ENCODE results near the gene NDC80.

NDC80 gene

GRCh38 chr18:2573408-2573807 is 2.1 kb downstream of the NDC80 start:
- DNase-seq (ENCODE audit: low spot score in 2 of 2) (no peak), ATAC-seq (no peak)
- Mint-ChIP-seq H3K27ac (peak overlapping the region; percentile 100), H3K4me1 (peaks cover 48% of the 10 kb centered on the region), H3K36me3 (peaks cover 72% of the 10 kb centered on the region), H3K9me3 (no peaks in the 10 kb centered on the region), H3K4me3 (peak overlapping the region; percentile 99)

GRCh38 chr18:2587788-2588187 is 16.4 kb downstream of the NDC80 start:
- H3K27ac Mint-ChIP-seq = no peak overlapping the region
- peaks cover 18% of the 10 kb centered on the region for H3K4me1 Mint-ChIP-seq
- DNase-seq (ENCODE audit: low spot score in 2 of 2) (no peak), ATAC-seq (peak; percentile 58)
- H3K9me3 Mint-ChIP-seq = no peaks in the 10 kb centered on the region
- H3K4me3 Mint-ChIP-seq = no peak overlapping the region
- H3K36me3 Mint-ChIP-seq = peaks cover 66% of the 10 kb centered on the region

DNA sequence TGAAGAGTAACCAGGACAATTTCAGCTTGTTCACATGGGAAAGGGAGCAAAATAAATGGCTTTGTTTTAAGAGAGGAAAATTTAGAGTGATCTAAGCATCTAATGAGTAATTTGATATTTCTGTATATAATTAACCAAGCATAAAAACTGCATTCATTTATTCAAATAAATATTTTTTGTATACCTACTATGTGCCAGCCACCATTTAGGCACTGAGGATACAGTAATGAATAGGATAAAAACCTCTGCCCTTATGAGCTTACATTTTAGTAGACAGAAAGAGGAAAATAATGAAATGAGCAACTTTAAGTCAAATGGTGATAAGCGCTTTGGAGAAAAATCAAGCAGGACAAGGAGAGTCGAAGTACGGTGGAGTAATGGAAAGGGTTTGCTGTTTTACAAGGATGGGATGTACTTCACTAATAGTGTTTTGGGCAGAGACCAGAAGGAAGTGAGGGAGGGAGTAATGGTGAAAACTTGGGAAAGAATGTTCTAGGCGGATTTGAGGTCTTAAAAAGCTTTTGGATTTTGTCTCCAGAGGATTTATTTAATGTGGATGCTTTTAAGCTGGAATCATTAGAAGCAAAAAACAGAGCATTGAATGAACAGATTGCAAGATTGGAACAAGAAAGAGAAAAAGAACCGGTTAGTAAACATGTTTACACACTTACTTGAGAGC is 17.4 kb downstream of the NDC80 start:
- peak overlapping the region; percentile 0 for H3K4me3 Mint-ChIP-seq
- ATAC-seq = no peak
- no peak for DNase-seq (ENCODE audit: low spot score in 2 of 2)
- H3K4me1 Mint-ChIP-seq = peaks cover 18% of the 10 kb centered on the region
- H3K36me3 Mint-ChIP-seq = peaks cover 70% of the 10 kb centered on the region
- H3K9me3 Mint-ChIP-seq = no peaks in the 10 kb centered on the region
- peak overlapping the region; percentile 13 for H3K27ac Mint-ChIP-seq

DNA sequence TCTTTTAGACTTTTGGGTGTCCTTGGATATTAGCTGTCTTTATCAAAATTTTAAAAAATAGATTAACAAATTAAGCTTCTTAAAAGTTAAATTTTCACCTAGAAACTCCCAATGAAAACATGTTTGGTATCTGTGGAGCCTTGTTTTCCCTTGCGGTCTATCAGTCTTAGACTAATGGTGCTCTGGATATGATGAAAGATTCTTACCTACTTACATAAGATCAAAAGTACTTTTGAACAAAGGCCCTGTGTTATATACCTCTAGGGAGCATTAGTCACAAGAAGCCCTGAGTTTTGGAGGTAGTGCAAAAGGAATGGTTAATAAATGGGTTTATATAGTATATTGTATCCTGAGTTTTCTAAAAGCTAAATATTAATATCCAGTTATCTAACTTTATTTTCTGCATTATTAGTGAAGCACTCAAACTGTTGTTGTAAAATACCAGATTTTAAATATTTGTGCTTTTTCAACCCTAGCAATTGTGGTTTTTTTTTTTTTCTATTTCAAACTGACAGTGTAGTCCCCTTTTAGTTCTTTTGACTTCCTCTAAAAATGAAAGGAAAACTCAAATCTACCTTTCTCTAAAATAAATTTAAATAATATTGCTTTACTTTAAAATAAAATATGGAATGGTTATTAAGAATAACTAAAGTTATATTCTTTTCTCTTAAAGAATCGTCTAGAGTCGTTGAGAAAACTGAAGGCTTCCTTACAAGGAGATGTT is 18.1 kb downstream of the NDC80 start:
- H3K27ac Mint-ChIP-seq = peak overlapping the region; percentile 84
- no peaks in the 10 kb centered on the region for H3K9me3 Mint-ChIP-seq
- peaks cover 74% of the 10 kb centered on the region for H3K36me3 Mint-ChIP-seq
- ATAC-seq = peak; percentile 48
- DNase-seq (ENCODE audit: low spot score in 2 of 2) = no peak
- peak overlapping the region; percentile 44 for H3K4me3 Mint-ChIP-seq
- peaks cover 18% of the 10 kb centered on the region for H3K4me1 Mint-ChIP-seq

- H3K4me1 Mint-ChIP-seq = peaks cover 18% of the 10 kb centered on the region
- DNase-seq (ENCODE audit: low spot score in 2 of 2) (no peak), ATAC-seq (no peak)
- H3K4me3 Mint-ChIP-seq = peak overlapping the region; percentile 44
- H3K36me3 Mint-ChIP-seq = peaks cover 73% of the 10 kb centered on the region
- peak overlapping the region; percentile 84 for H3K27ac Mint-ChIP-seq
- H3K9me3 Mint-ChIP-seq = no peaks in the 10 kb centered on the region
These were observed 18.9 kb downstream of the NDC80 start for GRCh38 chr18:2590303-2590702.

DNA sequence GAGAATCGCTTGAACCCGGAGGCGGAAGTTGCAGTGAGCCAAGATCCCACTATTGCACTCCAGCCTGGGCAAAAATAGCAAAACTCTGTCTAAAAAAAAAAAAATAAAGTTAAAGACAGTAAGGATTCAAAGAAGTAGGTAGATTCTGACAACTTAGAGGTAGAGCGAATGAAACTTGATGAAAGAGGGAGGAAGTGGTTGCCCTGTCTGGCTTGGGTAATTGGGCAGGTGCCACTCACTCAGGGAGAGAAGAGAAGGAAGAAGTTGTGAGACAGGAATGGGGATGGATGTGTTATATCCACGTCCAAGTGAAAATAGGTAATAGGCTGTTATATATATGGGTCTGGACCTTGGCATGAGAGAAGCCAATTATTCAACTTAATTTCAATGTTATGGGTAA is 26.3 kb downstream of the NDC80 start:
- Mint-ChIP-seq H3K36me3 (peaks cover 85% of the 10 kb centered on the region), H3K4me1 (peaks cover 9% of the 10 kb centered on the region), H3K4me3 (no peak overlapping the region)

DNA sequence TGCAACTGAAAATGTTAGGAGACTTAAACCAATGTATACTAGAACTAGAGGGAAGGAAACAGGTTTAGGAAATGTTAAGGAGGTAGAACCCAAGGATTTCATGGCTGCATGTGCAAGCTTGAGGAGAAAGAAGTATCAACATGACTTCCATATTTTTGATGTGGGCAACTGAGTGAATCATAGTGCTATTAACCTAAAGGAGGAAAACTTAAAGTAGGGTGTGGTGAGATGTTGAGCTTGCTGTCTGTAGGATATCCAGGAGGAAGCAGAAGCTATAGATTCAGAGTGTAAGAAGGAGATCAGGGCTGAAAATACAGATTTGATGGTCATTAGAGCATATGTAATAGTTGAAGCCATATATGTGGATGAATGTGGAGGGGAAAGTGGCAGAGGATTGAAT is 31.5 kb downstream of the NDC80 start:
- Mint-ChIP-seq H3K4me3 (no peak overlapping the region), H3K9me3 (no peaks in the 10 kb centered on the region), H3K4me1 (peaks cover 27% of the 10 kb centered on the region), H3K27ac (no peak overlapping the region), H3K36me3 (peaks cover 68% of the 10 kb centered on the region)
- ATAC-seq (no peak), DNase-seq (ENCODE audit: low spot score in 2 of 2) (no peak)

More for the DNA sequence above, 26.3 kb downstream of the NDC80 start:
- Mint-ChIP-seq H3K9me3 (peaks cover 3% of the 10 kb centered on the region), H3K27ac (no peak overlapping the region)
- no peak for DNase-seq (ENCODE audit: low spot score in 2 of 2)
- no peak for ATAC-seq

GRCh38 chr18:2606335-2606734 is 35.0 kb downstream of the NDC80 start:
- Mint-ChIP-seq H3K4me1 (peaks cover 31% of the 10 kb centered on the region), H3K9me3 (no peaks in the 10 kb centered on the region), H3K4me3 (peak overlapping the region; percentile 46), H3K36me3 (peaks cover 65% of the 10 kb centered on the region), H3K27ac (peak overlapping the region; percentile 81)
- DNase-seq (ENCODE audit: low spot score in 2 of 2) = no peak
- no peak for ATAC-seq

DNA sequence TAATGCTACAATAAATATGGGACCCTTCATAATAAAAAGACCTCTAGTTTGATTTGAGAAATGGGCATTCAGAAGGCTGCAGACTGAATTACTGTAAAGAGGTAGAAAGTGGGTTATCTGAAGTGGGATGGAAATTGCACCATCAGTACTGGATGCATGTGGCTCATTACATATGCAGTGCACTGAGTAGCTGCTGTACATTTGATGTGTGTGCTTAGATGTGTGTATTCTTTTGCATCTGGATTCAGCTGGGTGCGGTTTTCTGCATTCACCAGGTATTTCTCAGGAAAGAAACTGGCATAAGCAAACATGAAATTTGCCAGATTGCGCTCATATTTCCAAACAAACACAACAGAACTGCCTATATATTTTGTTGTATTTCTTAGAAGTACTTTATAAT is 38.2 kb downstream of the NDC80 start:
- H3K36me3 Mint-ChIP-seq = peaks cover 74% of the 10 kb centered on the region
- no peak for DNase-seq (ENCODE audit: low spot score in 2 of 2)
- H3K4me1 Mint-ChIP-seq = peaks cover 19% of the 10 kb centered on the region
- no peak overlapping the region for H3K4me3 Mint-ChIP-seq
- H3K9me3 Mint-ChIP-seq = no peaks in the 10 kb centered on the region
- ATAC-seq = no peak
- H3K27ac Mint-ChIP-seq = no peak overlapping the region

- DNase-seq (ENCODE audit: low spot score in 2 of 2) = no peak
- peaks cover 79% of the 10 kb centered on the region for H3K36me3 Mint-ChIP-seq
- ATAC-seq = no peak
- H3K27ac Mint-ChIP-seq = no peak overlapping the region
- no peaks in the 10 kb centered on the region for H3K9me3 Mint-ChIP-seq
- no peak overlapping the region for H3K4me3 Mint-ChIP-seq
- H3K4me1 Mint-ChIP-seq = peaks cover 11% of the 10 kb centered on the region
These were observed 39.2 kb downstream of the NDC80 start for GRCh38 chr18:2610549-2610948.

DNA sequence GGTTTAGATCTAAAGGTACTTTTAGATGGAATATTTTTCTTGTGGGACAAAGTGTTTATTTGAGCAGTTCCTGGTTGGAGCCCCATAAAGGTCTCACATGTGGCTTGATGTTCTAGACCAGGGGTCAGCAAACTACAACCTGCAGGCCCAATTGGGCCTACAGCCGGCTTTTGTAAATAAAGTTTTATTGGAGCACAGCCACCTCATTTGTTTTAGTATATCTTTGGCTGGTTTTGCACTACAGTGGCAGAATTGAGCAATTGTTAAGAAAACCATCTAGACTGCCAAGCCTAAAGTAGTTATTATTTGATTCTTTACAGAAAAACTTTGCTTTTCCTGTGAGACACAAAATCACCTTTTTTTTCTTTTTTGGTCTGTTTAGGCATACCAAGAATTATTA is 41.6 kb downstream of the NDC80 start:
- Mint-ChIP-seq H3K4me1 (peaks cover 5% of the 10 kb centered on the region), H3K36me3 (peaks cover 66% of the 10 kb centered on the region), H3K4me3 (no peak overlapping the region), H3K9me3 (no peaks in the 10 kb centered on the region), H3K27ac (no peak overlapping the region)
- DNase-seq (ENCODE audit: low spot score in 2 of 2) = no peak
- ATAC-seq = no peak

DNA sequence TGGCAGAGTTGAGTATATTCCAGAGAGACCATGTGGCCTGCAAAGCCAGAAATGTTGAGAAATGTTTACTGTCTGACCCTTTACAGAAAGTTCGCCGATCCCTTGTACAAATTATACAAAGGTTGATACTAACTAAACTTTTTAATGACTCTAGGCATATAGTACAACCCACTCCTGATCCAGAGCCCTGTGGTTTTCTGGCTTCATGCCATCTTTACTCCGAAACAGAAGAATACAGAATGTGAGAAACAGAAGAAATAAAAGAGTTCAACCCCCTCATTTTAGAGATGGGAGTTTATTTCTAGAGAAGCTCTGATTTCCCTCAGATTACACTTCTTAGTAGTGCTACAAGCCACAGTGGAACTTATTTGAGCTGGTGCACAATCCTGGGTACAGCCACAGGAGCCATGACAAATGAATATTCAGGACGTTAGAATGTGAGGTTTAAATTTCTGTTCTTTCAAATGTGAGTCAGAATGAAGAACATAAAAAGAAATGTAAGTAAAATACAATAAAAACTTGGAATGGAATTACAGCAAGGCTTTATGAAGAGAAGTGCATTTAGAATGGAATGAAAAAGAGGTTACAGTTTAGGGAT is 46.1 kb downstream of the NDC80 start:
- Mint-ChIP-seq H3K36me3 (peaks cover 25% of the 10 kb centered on the region), H3K4me1 (no peaks in the 10 kb centered on the region), H3K4me3 (no peak overlapping the region), H3K9me3 (no peaks in the 10 kb centered on the region), H3K27ac (no peak overlapping the region)
- no peak for ATAC-seq
- DNase-seq (ENCODE audit: low spot score in 2 of 2) = no peak

DNA sequence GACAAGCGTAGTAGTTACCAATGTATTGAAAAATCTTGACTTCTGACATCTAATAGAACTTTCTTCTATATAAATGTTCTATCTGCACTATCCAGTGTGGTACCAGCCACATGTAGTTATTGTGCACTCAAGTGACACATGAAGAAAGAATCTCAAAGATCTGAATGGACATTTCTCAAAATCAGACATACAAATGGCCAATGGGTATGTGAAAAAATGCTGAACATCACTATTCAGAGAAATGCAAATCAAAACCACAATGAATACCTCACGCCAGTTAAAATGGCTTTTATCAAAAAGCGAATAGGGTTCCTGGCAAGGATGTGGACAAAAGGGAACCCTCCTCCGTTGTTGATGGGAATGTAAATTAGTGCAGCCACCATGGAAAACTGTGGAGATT is 46.7 kb downstream of the NDC80 start:
- no peaks in the 10 kb centered on the region for H3K4me1 Mint-ChIP-seq
- ATAC-seq (no peak), DNase-seq (ENCODE audit: low spot score in 2 of 2) (no peak)
- H3K9me3 Mint-ChIP-seq = no peaks in the 10 kb centered on the region
- no peak overlapping the region for H3K4me3 Mint-ChIP-seq
- H3K36me3 Mint-ChIP-seq = peaks cover 20% of the 10 kb centered on the region
- H3K27ac Mint-ChIP-seq = no peak overlapping the region

DNA sequence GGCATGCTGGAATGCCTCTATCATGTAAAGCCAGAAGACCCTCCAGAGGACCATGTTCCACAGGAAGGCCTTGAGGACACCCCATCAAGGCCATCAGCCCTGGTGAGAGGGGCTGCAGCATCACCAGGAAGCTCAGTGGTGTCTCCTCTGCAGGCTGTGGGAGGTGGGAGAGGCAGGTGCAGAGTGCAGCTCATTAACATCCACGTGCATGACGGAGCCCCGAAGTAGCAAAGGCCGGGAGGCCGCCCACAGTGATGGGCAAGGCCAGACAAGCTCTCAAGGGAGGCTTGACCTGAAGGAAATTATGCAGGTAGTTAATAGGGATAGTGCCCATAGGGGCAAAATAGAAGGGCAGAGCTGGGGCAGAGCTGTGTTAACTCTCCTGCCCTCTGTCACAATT is 53.9 kb downstream of the NDC80 start:
- Mint-ChIP-seq H3K4me1 (peaks cover 15% of the 10 kb centered on the region), H3K27ac (peak overlapping the region; percentile 47), H3K4me3 (no peak overlapping the region), H3K36me3 (no peaks in the 10 kb centered on the region), H3K9me3 (no peaks in the 10 kb centered on the region)
- no peak for ATAC-seq
- DNase-seq (ENCODE audit: low spot score in 2 of 2) = peak in 1 of 2 donors; percentile 43

- DNase-seq (ENCODE audit: low spot score in 2 of 2) = no peak
- no peak overlapping the region for H3K4me3 Mint-ChIP-seq
- H3K4me1 Mint-ChIP-seq = peaks cover 15% of the 10 kb centered on the region
- peak overlapping the region; percentile 30 for H3K27ac Mint-ChIP-seq
- ATAC-seq = peak; percentile 99
- no peaks in the 10 kb centered on the region for H3K36me3 Mint-ChIP-seq
- H3K9me3 Mint-ChIP-seq = peaks cover 3% of the 10 kb centered on the region
These were observed 56.5 kb downstream of the NDC80 start for GRCh38 chr18:2627821-2628276.

DNA sequence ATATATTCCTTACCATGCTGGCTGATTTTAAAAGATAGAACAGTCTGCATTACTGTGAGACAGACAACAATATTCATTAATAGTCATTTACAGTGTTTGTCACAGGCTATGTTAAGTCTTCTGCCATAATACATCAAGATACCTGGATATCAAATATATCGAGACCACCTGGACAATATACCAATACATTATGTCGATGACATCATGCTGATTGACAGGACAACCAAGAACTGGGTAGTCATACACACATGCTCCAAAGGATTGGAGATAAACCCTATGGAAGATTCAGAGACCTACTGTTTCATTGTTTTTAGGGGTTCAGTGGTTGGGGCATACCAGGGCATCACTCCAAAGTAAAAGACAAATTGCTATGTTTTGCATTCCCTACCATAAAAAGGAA is 57.6 kb downstream of the NDC80 start:
- Mint-ChIP-seq H3K4me3 (no peak overlapping the region), H3K9me3 (peaks cover 3% of the 10 kb centered on the region), H3K36me3 (no peaks in the 10 kb centered on the region), H3K27ac (no peak overlapping the region), H3K4me1 (peaks cover 16% of the 10 kb centered on the region)
- ATAC-seq (no peak), DNase-seq (ENCODE audit: low spot score in 2 of 2) (no peak)
